CD14-positive monocyte (primary cell): Measurements from ENCODE around the gene NFAM1. TPM values are rescaled to one million over a fixed set of nuclear protein-coding genes. Genes with fewer than 3 reads are reported as not detected.
A peak's percentile ranks its signal among the peaks of the same experiment; 100 is the strongest.

ENCODE experiments used
- DNase-seq, 3 donors: peaks; one replicate each; pipeline ENCODE4 v3.0.0-alpha.2; 2011 to 2022
- H2AFZ ChIP-seq: 2 replicates; pipeline ENCODE4 v1.6.0; 2012; ENCODE audit warnings: mild to moderate bottlenecking, low read depth, low read length, inconsistent platforms; ENCODE audit not compliant: insufficient read depth, poor library complexity, severe bottlenecking
- H3K27ac ChIP-seq, 2 donors: 1 replicate in 1 of 2; 2 replicates in 1 of 2; pipeline ENCODE4 v1.5.1; 2012 to 2013; ENCODE audit warnings: low read length in 2 of 2, control low read depth in 1 of 2, inconsistent platforms in 1 of 2, low read depth in 1 of 2, mild to moderate bottlenecking in 1 of 2
- H3K27me3 ChIP-seq, 2 donors: one replicate each; pipeline versions ENCODE4 v1.6.0 to v1.6.1; 2011 to 2013; ENCODE audit warnings: low read length in 2 of 2; ENCODE audit not compliant: control insufficient read depth in 2 of 2, insufficient read depth in 2 of 2
- H3K36me3 ChIP-seq, 2 donors: replicated peaks in 1 of 2; 1 replicate in 1 of 2; 2 replicates in 1 of 2; pipeline versions ENCODE4 v1.5.1 to v1.6.1; 2012 to 2013; ENCODE audit warnings: low read length in 2 of 2, control low read depth in 1 of 2, inconsistent platforms in 1 of 2, mild to moderate bottlenecking in 1 of 2; ENCODE audit not compliant: insufficient read depth in 2 of 2, control insufficient read depth in 1 of 2
- H3K4me1 ChIP-seq, 2 donors: 1 replicate in 1 of 2; 2 replicates in 1 of 2; pipeline versions ENCODE4 v1.5.1 to v1.6.1; 2012 to 2013; ENCODE audit warnings: low read length in 2 of 2, control low read depth in 1 of 2, inconsistent platforms in 1 of 2, mild to moderate bottlenecking in 1 of 2, moderate library complexity in 1 of 2; ENCODE audit not compliant: insufficient read depth in 2 of 2, control insufficient read depth in 1 of 2
- H3K4me2 ChIP-seq: replicated peaks from 2 replicates; pipeline ENCODE3; 2012; ENCODE audit warnings: low read length, moderate library complexity, mild to moderate bottlenecking; ENCODE audit not compliant: poor library complexity, severe bottlenecking; ENCODE audit errors: extremely low read depth
- H3K4me3 ChIP-seq, 3 experiments: fragments of 200-600 bp in 1 of 3; sonication (generic) in 1 of 3; replicated peaks in 1 of 3; 1 replicate in 2 of 3; 2 replicates in 1 of 3; pipeline ENCODE4 v1.5.1; 2011 to 2013; ENCODE audit warnings: low read length in 3 of 3, mild to moderate bottlenecking in 3 of 3, control low read depth in 2 of 3, low read depth in 2 of 3, inconsistent platforms in 1 of 3, moderate library complexity in 1 of 3
- H3K79me2 ChIP-seq: 2 replicates; pipeline ENCODE4 v1.6.0; 2012; ENCODE audit warnings: mild to moderate bottlenecking, control low read depth, inconsistent platforms, low read length, moderate library complexity; ENCODE audit not compliant: insufficient read depth
- H3K9ac ChIP-seq: 2 replicates; pipeline ENCODE4 v1.6.0; 2017; ENCODE audit warnings: low read length, mild to moderate bottlenecking; ENCODE audit not compliant: insufficient read depth, poor library complexity, severe bottlenecking
- H3K9me3 ChIP-seq, 2 donors: replicated peaks in 1 of 2; 1 replicate in 1 of 2; 2 replicates in 1 of 2; pipeline versions ENCODE4 v1.5.1 to v1.6.1; 2012 to 2013; ENCODE audit warnings: low read length in 2 of 2, control low read depth in 1 of 2; ENCODE audit not compliant: control insufficient read depth in 1 of 2, insufficient read depth in 1 of 2
- H4K20me1 ChIP-seq: 2 replicates; pipeline ENCODE4 v1.6.0; 2012; ENCODE audit warnings: mild to moderate bottlenecking, low read length, control low read depth, moderate library complexity; ENCODE audit not compliant: insufficient read depth
- H3K27ac Mint-ChIP-seq, 7 donors: one replicate each; pipeline ENCODE4 v1.8.0; 2020; ENCODE audit warnings: mild to moderate bottlenecking in 7 of 7, mixed read lengths in 7 of 7, moderate library complexity in 6 of 7, inconsistent platforms in 2 of 7
- H3K27me3 Mint-ChIP-seq, 3 donors: one replicate each; pipeline ENCODE4 v1.8.0; 2021 to 2022; ENCODE audit warnings: low read depth in 3 of 3, mild to moderate bottlenecking in 3 of 3, mixed read lengths in 3 of 3, moderate library complexity in 3 of 3, inconsistent platforms in 1 of 3
- H3K36me3 Mint-ChIP-seq, 2 donors: one replicate each; pipeline ENCODE4 v1.8.0; 2020; ENCODE audit warnings: mixed read lengths in 2 of 2, inconsistent platforms in 1 of 2, mild to moderate bottlenecking in 1 of 2
- H3K4me1 Mint-ChIP-seq: one replicate; pipeline ENCODE4 v1.8.0; 2020; ENCODE audit warnings: mild to moderate bottlenecking, mixed read lengths
- H3K4me3 Mint-ChIP-seq, 2 donors: one replicate each; pipeline ENCODE4 v1.8.0; 2020; ENCODE audit warnings: mild to moderate bottlenecking in 2 of 2, mixed read lengths in 2 of 2, moderate library complexity in 1 of 2
- H3K9me3 Mint-ChIP-seq, 7 donors: one replicate each; pipeline ENCODE4 v1.8.0; 2020 to 2022; ENCODE audit warnings: mixed read lengths in 7 of 7, mild to moderate bottlenecking in 6 of 7, moderate library complexity in 6 of 7, inconsistent platforms in 2 of 7
- CTCF ChIP-seq: fragments of 200-600 bp; IDR thresholded peaks from one replicate; pipeline ENCODE4 v1.8.0; 2022; ENCODE audit warnings: antibody characterized with exemption, mild to moderate bottlenecking
- WGBS: methylation state at CpG from one replicate; pipeline ENCODE4 v1.1.5; 2013; ENCODE audit warnings: missing lambda C conversion rate; ENCODE audit not compliant: insufficient coverage; 5-methylcytosine and 5-hydroxymethylcytosine counted together
- intact Hi-C, 2 donors: fragments of 100-400 bp; cut with micrococcal nuclease; formaldehyde crosslinking; loops; one replicate each; pipeline versions ENCODE4 v1.15.0 to v1.15.1; 2023
- polyA plus RNA-seq, 3 donors: library from polyadenylated mRNA; depleted of rRNA in 1 of 3; unstranded in 2 of 3; stranded (reverse) in 1 of 3; fragments of 300-500 nt in 2 of 3; fragments of >200 nt in 1 of 3; fragmentation: Illumina TruSeq in 2 of 3; gene quantifications; 1 replicate in 2 of 3; 2 replicates in 1 of 3; pipeline ENCODE4 v1.2.3, GENCODE V29; 2012 to 2021

NFAM1 gene
- polyA plus RNA-seq, 3 donors: 36.0 to 71.0 (median 69.7) TPM

GRCh38 chr22:42397332-42398249 lies 34.6 kb downstream of the NFAM1 start:
- H3K9me3 ChIP-seq: no peaks in the 10 kb centered on the region
- Mint-ChIP-seq H3K9me3 (peaks cover 0 to 4% (median 0%) of the 10 kb centered on the region in 7 donors), H3K27ac (peak overlapping the region; percentile 93 to 98 (median 96)), H3K4me3 (peak overlapping the region in 1 of 2 donors; percentile 70), H3K36me3 (peaks cover 59 to 82% of the 10 kb centered on the region in 2 donors), H3K4me1 (peaks cover 50% of the 10 kb centered on the region), H3K27me3 (peaks cover 0 to 4% (median 2%) of the 10 kb centered on the region in 3 donors)
- WGBS: 47% methylated on average over 5 of the region's 15 CpGs
- peaks cover 37 to 48% of the 10 kb centered on the region in 2 donors for H3K4me1 ChIP-seq
- intact Hi-C loops: loop anchor here (2.0 to 5.0 kb wide), 2 partner anchors 40 to 41 kb away; no protein-coding TSS in a partner anchor
- H3K9ac ChIP-seq: peak overlapping the region; percentile 75
- peaks cover 66% of the 10 kb centered on the region for H4K20me1 ChIP-seq
- no peaks in the 10 kb centered on the region for H3K27me3 ChIP-seq
- peak; percentile 89 to 95 (median 92) for DNase-seq
- no peak for TF ChIP-seq CTCF
- H3K4me3 ChIP-seq: peak overlapping the region in 1 of 3 experiments; percentile 59
- H3K4me2 ChIP-seq: peak overlapping the region; percentile 53
- H3K79me2 ChIP-seq: peaks cover 22% of the 10 kb centered on the region
- peaks cover 51 to 63% of the 10 kb centered on the region in 2 donors for H3K36me3 ChIP-seq
- H2AFZ ChIP-seq: no peak overlapping the region
- H3K27ac ChIP-seq: peak overlapping the region; percentile 89 to 93

GRCh38 chr22:42396621-42397331 lies 35.4 kb downstream of the NFAM1 start:
- peaks cover 50% of the 10 kb centered on the region for H3K4me1 Mint-ChIP-seq
- peaks cover 65% of the 10 kb centered on the region for H4K20me1 ChIP-seq
- intact Hi-C loops: loop anchor here (2.0 to 5.0 kb wide), 2 partner anchors 41 to 42 kb away; no protein-coding TSS in a partner anchor
- H3K79me2 ChIP-seq: peaks cover 20% of the 10 kb centered on the region
- H3K36me3 ChIP-seq: peaks cover 51 to 62% of the 10 kb centered on the region in 2 donors
- peaks cover 58 to 82% of the 10 kb centered on the region in 2 donors for H3K36me3 Mint-ChIP-seq
- H3K27ac Mint-ChIP-seq: peak overlapping the region; percentile 93 to 98 (median 96)
- DNase-seq: peak; percentile 53 to 80 (median 69)
- H3K4me1 ChIP-seq: peaks cover 37 to 48% of the 10 kb centered on the region in 2 donors
- 37% methylated on average over 17 of the region's 24 CpGs for WGBS
- no peaks in the 10 kb centered on the region for H3K27me3 ChIP-seq
- H2AFZ ChIP-seq: no peak overlapping the region
- H3K4me3 Mint-ChIP-seq: peak overlapping the region; percentile 34 to 70
- peak; percentile 26 for TF ChIP-seq CTCF
- peak overlapping the region; percentile 89 to 93 for H3K27ac ChIP-seq
- H3K9ac ChIP-seq: peak overlapping the region; percentile 75
- H3K4me3 ChIP-seq: peak overlapping the region in 1 of 3 experiments; percentile 59
- peaks cover 0 to 4% (median 0%) of the 10 kb centered on the region in 7 donors for H3K9me3 Mint-ChIP-seq
- H3K27me3 Mint-ChIP-seq: peaks cover 0 to 2% (median 2%) of the 10 kb centered on the region in 3 donors
- H3K9me3 ChIP-seq: no peaks in the 10 kb centered on the region
- H3K4me2 ChIP-seq: peak overlapping the region; percentile 53
